HG03571 (cell line): ENCODE data around the gene CPED1.
"Not testable (repeated sequence)": the region's sequence is repeated elsewhere in the genome, so short reads cannot be mapped to it uniquely, and the experiment has no call there.

Source experiments
- ATAC-seq: cut with Tn5 transposase; IDR thresholded peaks from one replicate; pipeline ENCODE4 v1.9.1; 2021; ENCODE audit not compliant: unreplicated experiment

The CPED1 gene

GRCh38 chr7:121083790-121084251, 95.3 kb downstream of the CPED1 start:
- ATAC-seq: no peak

GRCh38 chr7:121084256-121084655, 95.7 kb downstream of the CPED1 start:
- ATAC-seq: no peak

- ATAC-seq: no peak
Measured at GRCh38 chr7:121084748-121085336, 96.3 kb downstream of the CPED1 start.

- no peak for ATAC-seq
Measured at GRCh38 chr7:121085922-121086321, 97.4 kb downstream of the CPED1 start.

- ATAC-seq: no peak
Measured at GRCh38 chr7:121088870-121089269, 100.4 kb downstream of the CPED1 start.

GRCh38 chr7:121094829-121095228, 106.3 kb downstream of the CPED1 start:
- ATAC-seq: no peak

- no peak for ATAC-seq
Measured at GRCh38 chr7:121097577-121097976, 109.1 kb downstream of the CPED1 start.

GRCh38 chr7:121099572-121099971, 111.1 kb downstream of the CPED1 start:
- ATAC-seq: no peak

GRCh38 chr7:121101083-121101482, 112.6 kb downstream of the CPED1 start:
- ATAC-seq: no peak

- ATAC-seq: no peak
Measured at GRCh38 chr7:121101621-121102020, 113.1 kb downstream of the CPED1 start.

GRCh38 chr7:121102619-121103018, 114.1 kb downstream of the CPED1 start:
- ATAC-seq: no peak

GRCh38 chr7:121103086-121103485, 114.6 kb downstream of the CPED1 start:
- no peak for ATAC-seq

GRCh38 chr7:121103579-121103978, 115.1 kb downstream of the CPED1 start:
- no peak for ATAC-seq

GRCh38 chr7:121105262-121105661, 116.8 kb downstream of the CPED1 start:
- ATAC-seq: no peak

GRCh38 chr7:121107923-121108498, 119.5 kb downstream of the CPED1 start:
- ATAC-seq: no peak

GRCh38 chr7:121109145-121109544, 120.6 kb downstream of the CPED1 start:
- no peak for ATAC-seq

GRCh38 chr7:121113288-121113687, 124.8 kb downstream of the CPED1 start:
- no peak for ATAC-seq

GRCh38 chr7:121116396-121116795, 127.9 kb downstream of the CPED1 start:
- ATAC-seq: no peak

- ATAC-seq: no peak
Measured at GRCh38 chr7:121119047-121119446, 130.5 kb downstream of the CPED1 start.

- no peak for ATAC-seq
Measured at GRCh38 chr7:121123032-121123431, 134.5 kb downstream of the CPED1 start.

- not testable (repeated sequence) for ATAC-seq
Measured at GRCh38 chr7:121125454-121125853, 136.9 kb downstream of the CPED1 start.

GRCh38 chr7:121126201-121126600, 137.7 kb downstream of the CPED1 start:
- ATAC-seq: no peak
